ENCODE results near the gene JAK2. TPM values are rescaled to one million over a fixed set of nuclear protein-coding genes. Genes with fewer than 3 reads are reported as not detected.

JAK2 gene
- total and polyA plus RNA-seq, 2 donors (not counting 3 experiments of a cell fraction or from before 2014, with no cell fraction given), result 2.1 to 10.3 TPM

DNA sequence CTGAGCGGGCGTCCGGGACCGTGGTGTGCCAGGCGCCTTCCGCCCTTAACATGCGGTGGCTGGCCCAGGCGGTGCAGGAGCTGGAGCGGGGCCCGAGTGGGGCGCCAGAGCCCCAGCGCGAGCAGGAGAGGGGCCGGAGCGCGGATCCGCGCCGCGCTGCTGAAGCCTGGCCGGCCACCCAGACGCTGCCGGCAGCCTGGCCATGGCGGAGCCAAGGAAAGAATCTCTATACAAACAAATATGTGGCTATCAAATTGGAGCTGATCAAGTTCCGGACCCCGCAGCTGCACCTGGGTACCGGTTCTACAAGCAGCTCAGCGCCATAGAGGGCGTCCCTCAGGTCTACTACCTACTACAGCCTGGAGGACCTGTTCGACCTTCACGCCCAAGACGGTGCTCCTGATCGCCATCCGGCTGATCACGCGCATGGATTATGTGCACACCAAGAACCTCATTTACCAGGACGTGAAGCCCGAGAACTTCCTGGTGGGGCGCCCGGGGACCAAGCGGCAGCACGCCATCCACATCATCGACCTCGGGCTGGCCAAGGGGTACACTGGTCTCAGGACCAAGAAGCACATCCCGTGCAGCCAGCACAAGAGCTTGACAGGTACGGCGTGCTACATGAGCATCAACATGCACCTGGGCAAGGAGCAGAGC is 55.8 kb downstream of the JAK2 start:
- Histone ChIP-seq H2AFZ (ENCODE audit: low read depth, low read length) (no peak overlapping the region), H3K9me1 (replicated peaks; ENCODE audit: control insufficient read depth, extremely low read depth, insufficient read depth, low read length) (no peaks in the 10 kb centered on the region), H3K4me2 (ENCODE audit: insufficient read depth, low read length) (no peak overlapping the region), H3K27me3 (ENCODE audit: control insufficient read depth in 2 of 2, insufficient read depth in 2 of 2, low read length in 2 of 2) (no peaks in the 10 kb centered on the region), H3K79me2 (ENCODE audit: control insufficient read depth, insufficient read depth, low read length) (no peaks in the 10 kb centered on the region), H3K36me3 (ENCODE audit: control insufficient read depth in 2 of 2, extremely low read depth in 1 of 2, insufficient read depth in 2 of 2, low read length in 2 of 2) (peaks cover 0 to 3% of the 10 kb centered on the region in 2 experiments), H4K20me1 (replicated peaks; ENCODE audit: control insufficient read depth, extremely low read depth, insufficient read depth, low read length) (no peaks in the 10 kb centered on the region), H3K4me3 (replicated peaks in 1 of 3; ENCODE audit: insufficient read depth in 1 of 3, low read depth in 1 of 3, low read length in 3 of 3) (no peak overlapping the region), H3K4me1 (ENCODE audit: control insufficient read depth, extremely low read depth, insufficient read depth, low read length) (peaks cover 3% of the 10 kb centered on the region), H3K27ac (ENCODE audit: insufficient read depth, low read depth, low read length) (no peak overlapping the region), H3K9me3 (replicated peaks; ENCODE audit: control insufficient read depth, insufficient read depth, low read length) (no peaks in the 10 kb centered on the region), H3K9ac (replicated peaks; ENCODE audit: extremely low read depth, insufficient read depth, low read length) (no peak overlapping the region)
- BruUV-seq (replicated peaks), result no TSS peak
- no peak for FAIRE-seq
- CTCF ChIA-PET, result interaction anchor here (1.6 kb wide), 1 partner anchor 12 kb away, joined by 3 read pairs; no protein-coding TSS in a partner anchor
- dilution Hi-C loops (cut with MboI; ENCODE audit: extremely low pct_ligation_motif_present, low sequenced_read_pairs), result no loop called here
- POLR2A ChIA-PET, result no interaction called here
- no peak for TF ChIP-seq POLR2A (IDR thresholded peaks at IDR 0.05; ENCODE audit: low read depth, low read length)
- no peak for TF ChIP-seq GATA2 (IDR thresholded peaks at IDR 0.05; ENCODE audit: insufficient read depth, insufficient read length, low read depth, low read length)
- TF ChIP-seq, protein P1, sequence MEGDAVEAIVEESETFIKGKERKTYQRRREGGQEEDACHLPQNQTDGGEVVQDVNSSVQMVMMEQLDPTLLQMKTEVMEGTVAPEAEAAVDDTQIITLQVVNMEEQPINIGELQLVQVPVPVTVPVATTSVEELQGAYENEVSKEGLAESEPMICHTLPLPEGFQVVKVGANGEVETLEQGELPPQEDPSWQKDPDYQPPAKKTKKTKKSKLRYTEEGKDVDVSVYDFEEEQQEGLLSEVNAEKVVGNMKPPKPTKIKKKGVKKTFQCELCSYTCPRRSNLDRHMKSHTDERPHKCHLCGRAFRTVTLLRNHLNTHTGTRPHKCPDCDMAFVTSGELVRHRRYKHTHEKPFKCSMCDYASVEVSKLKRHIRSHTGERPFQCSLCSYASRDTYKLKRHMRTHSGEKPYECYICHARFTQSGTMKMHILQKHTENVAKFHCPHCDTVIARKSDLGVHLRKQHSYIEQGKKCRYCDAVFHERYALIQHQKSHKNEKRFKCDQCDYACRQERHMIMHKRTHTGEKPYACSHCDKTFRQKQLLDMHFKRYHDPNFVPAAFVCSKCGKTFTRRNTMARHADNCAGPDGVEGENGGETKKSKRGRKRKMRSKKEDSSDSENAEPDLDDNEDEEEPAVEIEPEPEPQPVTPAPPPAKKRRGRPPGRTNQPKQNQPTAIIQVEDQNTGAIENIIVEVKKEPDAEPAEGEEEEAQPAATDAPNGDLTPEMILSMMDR (IDR thresholded peaks at IDR 0.05; ENCODE audit: extremely low read depth in 1 of 2, insufficient read depth in 1 of 2, low read depth in 1 of 2, low read length in 2 of 2), result no peak
- TF ChIP-seq POLR2AphosphoS5 (IDR thresholded peaks at IDR 0.05; ENCODE audit: insufficient read depth, low read depth, low read length), result no peak
- no peak for TF ChIP-seq EZH2 (IDR thresholded peaks at IDR 0.05; ENCODE audit: borderline replicate concordance, low read depth, low read length, severe bottlenecking)
- TF ChIP-seq FOS (IDR thresholded peaks at IDR 0.05; ENCODE audit: borderline replicate concordance, insufficient read depth, low read length), result no peak
- TF ChIP-seq, protein P2, sequence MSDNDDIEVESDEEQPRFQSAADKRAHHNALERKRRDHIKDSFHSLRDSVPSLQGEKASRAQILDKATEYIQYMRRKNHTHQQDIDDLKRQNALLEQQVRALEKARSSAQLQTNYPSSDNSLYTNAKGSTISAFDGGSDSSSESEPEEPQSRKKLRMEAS (IDR thresholded peaks at IDR 0.05; ENCODE audit: insufficient read depth, insufficient read length), result no peak
- TF ChIP-seq MYC (IDR thresholded peaks at IDR 0.05; ENCODE audit: low read depth, low read length), result no peak
- TF ChIP-seq JUN (IDR thresholded peaks at IDR 0.05; ENCODE audit: borderline replicate concordance, insufficient read depth, insufficient read length, low read depth), result no peak
- no peak for DNase-seq (ENCODE audit: low read depth, low spot score)
- intact Hi-C loops (cut with micrococcal nuclease), result no loop called here
